Measurements from ENCODE around the gene OSBPL1A. TPM values are rescaled to one million over a fixed set of nuclear protein-coding genes. Genes with fewer than 3 reads are reported as not detected.
A peak's percentile ranks its signal among the peaks of the same experiment; 100 is the strongest.

OSBPL1A gene
- total RNA-seq, 2 donors from 2014 or later = 29.7 to 36.9 TPM

DNA sequence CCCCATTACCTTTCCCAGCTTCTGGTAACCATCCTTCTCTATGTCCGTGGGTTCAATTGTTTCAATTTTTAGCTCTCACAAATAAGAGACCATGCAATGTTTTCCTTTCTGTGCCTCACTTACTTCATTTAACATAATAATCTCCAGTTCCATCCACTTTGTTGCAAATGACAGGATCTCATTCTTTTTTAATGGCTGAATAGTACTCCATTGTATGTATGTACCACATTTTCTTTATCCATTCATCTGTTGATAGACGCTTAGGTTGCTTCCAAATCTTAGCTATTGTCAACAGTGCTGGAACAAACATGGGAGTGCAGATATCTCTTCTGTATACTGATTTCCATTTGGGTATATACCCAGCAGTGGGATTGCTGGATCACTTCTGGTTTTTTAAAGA lies 256.9 kb downstream of the OSBPL1A start:
- no peak for DNase-seq
- Histone ChIP-seq H3K27ac (ENCODE audit: low read depth, low read length) (no peak overlapping the region), H3K9ac (ENCODE audit: extremely low read depth, low read length, poor library complexity, severe bottlenecking) (no peak overlapping the region), H3K9me3 (ENCODE audit: control insufficient read depth, low read length) (no peaks in the 10 kb centered on the region), H3K4me1 (ENCODE audit: control insufficient read depth, insufficient read depth, low read length) (no peaks in the 10 kb centered on the region), H3K4me3 (ENCODE audit: low read length) (no peak overlapping the region), H3K36me3 (ENCODE audit: control insufficient read depth, insufficient read depth, low read length) (no peaks in the 10 kb centered on the region), H3K27me3 (ENCODE audit: control insufficient read depth, insufficient read depth, low read length, poor library complexity, severe bottlenecking) (no peaks in the 10 kb centered on the region)
- Mint-ChIP-seq H3K4me3 (no peak overlapping the region), H3K27ac (no peak overlapping the region), H3K9me3 (peaks cover 2% of the 10 kb centered on the region), H3K36me3 (ENCODE audit: low read depth) (peaks cover 10% of the 10 kb centered on the region), H3K4me1 (peaks cover 17% of the 10 kb centered on the region), H3K27me3 (ENCODE audit: insufficient read depth) (no peaks in the 10 kb centered on the region)
- TF ChIP-seq, protein P1, sequence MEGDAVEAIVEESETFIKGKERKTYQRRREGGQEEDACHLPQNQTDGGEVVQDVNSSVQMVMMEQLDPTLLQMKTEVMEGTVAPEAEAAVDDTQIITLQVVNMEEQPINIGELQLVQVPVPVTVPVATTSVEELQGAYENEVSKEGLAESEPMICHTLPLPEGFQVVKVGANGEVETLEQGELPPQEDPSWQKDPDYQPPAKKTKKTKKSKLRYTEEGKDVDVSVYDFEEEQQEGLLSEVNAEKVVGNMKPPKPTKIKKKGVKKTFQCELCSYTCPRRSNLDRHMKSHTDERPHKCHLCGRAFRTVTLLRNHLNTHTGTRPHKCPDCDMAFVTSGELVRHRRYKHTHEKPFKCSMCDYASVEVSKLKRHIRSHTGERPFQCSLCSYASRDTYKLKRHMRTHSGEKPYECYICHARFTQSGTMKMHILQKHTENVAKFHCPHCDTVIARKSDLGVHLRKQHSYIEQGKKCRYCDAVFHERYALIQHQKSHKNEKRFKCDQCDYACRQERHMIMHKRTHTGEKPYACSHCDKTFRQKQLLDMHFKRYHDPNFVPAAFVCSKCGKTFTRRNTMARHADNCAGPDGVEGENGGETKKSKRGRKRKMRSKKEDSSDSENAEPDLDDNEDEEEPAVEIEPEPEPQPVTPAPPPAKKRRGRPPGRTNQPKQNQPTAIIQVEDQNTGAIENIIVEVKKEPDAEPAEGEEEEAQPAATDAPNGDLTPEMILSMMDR (conservative IDR thresholded peaks at IDR 0.05) = no peak
- 90 to 94% methylated on average over 2 of the region's 2 CpGs for WGBS, 2 experiments (ENCODE audit: insufficient coverage in 1 of 2, insufficient read length in 1 of 2)

GRCh38 chr18:24138789-24139616 lies 258.6 kb downstream of the OSBPL1A start, which contains the start of gene CABYR:
TSS of gene CABYR (plus strand) at chr18:24139062. CDS start at chr18:24143115, 4,053 bp downstream.
- Histone ChIP-seq H3K27me3 (ENCODE audit: control insufficient read depth, insufficient read depth, low read length, poor library complexity, severe bottlenecking) (no peaks in the 10 kb centered on the region), H3K4me1 (ENCODE audit: control insufficient read depth, insufficient read depth, low read length) (no peaks in the 10 kb centered on the region), H3K27ac (ENCODE audit: low read depth, low read length) (no peak within 1 kb of the TSS), H3K9ac (ENCODE audit: extremely low read depth, low read length, poor library complexity, severe bottlenecking) (peak within 1 kb of the TSS; percentile 24), H3K9me3 (ENCODE audit: control insufficient read depth, low read length) (no peaks in the 10 kb centered on the region), H3K36me3 (ENCODE audit: control insufficient read depth, insufficient read depth, low read length) (no peaks in the 10 kb centered on the region), H3K4me3 (ENCODE audit: low read length) (peak within 1 kb of the TSS; percentile 76)
- Mint-ChIP-seq H3K27ac (peak within 1 kb of the TSS; percentile 92), H3K4me3 (peak within 1 kb of the TSS; percentile 70), H3K27me3 (ENCODE audit: insufficient read depth) (no peaks in the 10 kb centered on the region), H3K36me3 (ENCODE audit: low read depth) (peaks cover 6% of the 10 kb centered on the region), H3K9me3 (peaks cover 2% of the 10 kb centered on the region), H3K4me1 (peaks cover 17% of the 10 kb centered on the region)
- 17 to 26% methylated on average over 24 to 60 of the region's 63 CpGs for WGBS, 2 experiments (ENCODE audit: insufficient coverage in 1 of 2, insufficient read length in 1 of 2)
- DNase-seq = peak; percentile 96
- TF ChIP-seq, protein P1 (conservative IDR thresholded peaks at IDR 0.05) = no peak

DNA sequence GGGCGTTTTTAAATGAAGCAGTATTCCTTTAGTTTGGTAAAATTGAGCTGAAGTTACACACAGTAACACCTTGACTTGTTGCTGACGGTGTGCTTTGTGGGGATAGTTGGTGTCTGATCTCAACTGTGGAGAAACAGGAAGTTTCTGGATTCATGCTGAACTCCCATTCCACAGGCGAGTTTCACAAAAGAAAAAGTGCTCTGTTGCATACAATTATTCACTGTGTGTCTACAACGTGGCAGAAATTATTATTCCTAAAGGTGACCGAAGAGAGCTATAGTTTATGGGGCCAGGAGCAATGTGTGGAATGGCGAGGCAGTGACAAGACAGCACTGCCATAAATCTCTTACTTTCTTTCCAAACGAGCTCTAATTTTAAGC lies 259.2 kb downstream of the OSBPL1A start:
- Histone ChIP-seq H3K27ac (ENCODE audit: low read depth, low read length) (no peak overlapping the region), H3K4me3 (ENCODE audit: low read length) (peak overlapping the region; percentile 76), H3K9ac (ENCODE audit: extremely low read depth, low read length, poor library complexity, severe bottlenecking) (no peak overlapping the region), H3K27me3 (ENCODE audit: control insufficient read depth, insufficient read depth, low read length, poor library complexity, severe bottlenecking) (no peaks in the 10 kb centered on the region), H3K4me1 (ENCODE audit: control insufficient read depth, insufficient read depth, low read length) (no peaks in the 10 kb centered on the region), H3K36me3 (ENCODE audit: control insufficient read depth, insufficient read depth, low read length) (no peaks in the 10 kb centered on the region), H3K9me3 (ENCODE audit: control insufficient read depth, low read length) (no peaks in the 10 kb centered on the region)
- peak overlapping the region; percentile 70 for H3K4me3 Mint-ChIP-seq
- TF ChIP-seq, protein P1 (conservative IDR thresholded peaks at IDR 0.05) = no peak
- WGBS, 2 experiments (ENCODE audit: insufficient coverage in 1 of 2, insufficient read length in 1 of 2) = 70 to 75% methylated on average over 5 to 7 of the region's 7 CpGs
- H3K9me3 Mint-ChIP-seq = peaks cover 2% of the 10 kb centered on the region
- peaks cover 17% of the 10 kb centered on the region for H3K4me1 Mint-ChIP-seq
- peak overlapping the region; percentile 92 for H3K27ac Mint-ChIP-seq
- no peak for DNase-seq
- H3K36me3 Mint-ChIP-seq (ENCODE audit: low read depth) = peaks cover 4% of the 10 kb centered on the region
- no peaks in the 10 kb centered on the region for H3K27me3 Mint-ChIP-seq (ENCODE audit: insufficient read depth)
